Measurements from ENCODE around the gene RELT. TPM values are rescaled to one million over a fixed set of nuclear protein-coding genes. Genes with fewer than 3 reads are reported as not detected.

RELT gene
- total RNA-seq, 1 donor from 2014 or later = 7.8 TPM

GRCh38 chr11:73347067-73347466 is 29.1 kb upstream of the RELT start:
- no peak for DNase-seq

DNA sequence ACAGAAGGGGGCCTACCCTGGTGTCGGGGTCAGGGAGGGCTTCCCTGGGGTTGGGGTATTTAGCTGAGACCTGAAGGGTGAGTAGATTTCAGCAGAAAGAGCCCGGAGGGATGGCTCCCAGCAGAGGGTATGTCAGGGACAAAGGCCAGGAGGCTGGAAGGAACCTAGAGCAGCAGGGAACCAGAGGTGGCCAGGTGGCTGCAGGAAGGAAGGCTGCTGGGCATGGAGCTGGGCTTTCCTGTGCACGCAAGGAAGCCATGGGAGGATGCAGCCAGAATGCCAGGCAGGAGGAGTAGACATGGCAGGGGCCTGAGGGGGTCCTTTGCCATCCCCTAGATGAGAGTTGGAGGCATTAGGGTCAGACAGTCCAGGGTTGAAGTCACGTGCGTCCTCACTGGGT is 27.4 kb upstream of the RELT start:
- DNase-seq = no peak

- no peak for DNase-seq
Observed at GRCh38 chr11:73349633-73350032, 26.6 kb upstream of the RELT start.

GRCh38 chr11:73350908-73351636 is 25.1 kb upstream of the RELT start:
- peak; percentile 81 for DNase-seq

GRCh38 chr11:73353422-73353821 is 22.8 kb upstream of the RELT start:
- no peak for DNase-seq

- DNase-seq = no peak
Observed at GRCh38 chr11:73355109-73355508, 21.1 kb upstream of the RELT start.

- DNase-seq = no peak
Observed at GRCh38 chr11:73356979-73357860, 19.0 kb upstream of the RELT start.

- no peak for DNase-seq
Observed at GRCh38 chr11:73358071-73358470, 18.1 kb upstream of the RELT start.

DNA sequence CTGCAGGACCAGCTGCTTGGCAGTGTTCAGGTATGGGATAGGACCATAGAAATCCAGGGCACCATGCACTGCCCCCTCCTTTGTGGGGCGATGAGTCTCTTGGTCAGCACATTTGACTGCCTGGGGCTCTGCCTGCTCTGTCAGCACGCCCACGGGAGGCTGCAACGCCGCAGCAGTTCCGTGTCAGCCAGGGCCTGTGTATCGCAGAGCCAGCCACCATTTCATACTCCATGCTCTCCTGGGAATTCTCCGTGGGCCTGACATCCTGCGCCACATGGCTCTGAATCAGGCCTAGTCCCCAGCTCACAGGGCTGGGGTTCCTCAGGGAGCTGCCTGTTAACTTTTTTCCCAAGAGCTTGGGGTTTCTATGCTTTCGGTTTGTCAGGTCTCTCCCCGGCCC is 16.9 kb upstream of the RELT start:
- DNase-seq = no peak

DNA sequence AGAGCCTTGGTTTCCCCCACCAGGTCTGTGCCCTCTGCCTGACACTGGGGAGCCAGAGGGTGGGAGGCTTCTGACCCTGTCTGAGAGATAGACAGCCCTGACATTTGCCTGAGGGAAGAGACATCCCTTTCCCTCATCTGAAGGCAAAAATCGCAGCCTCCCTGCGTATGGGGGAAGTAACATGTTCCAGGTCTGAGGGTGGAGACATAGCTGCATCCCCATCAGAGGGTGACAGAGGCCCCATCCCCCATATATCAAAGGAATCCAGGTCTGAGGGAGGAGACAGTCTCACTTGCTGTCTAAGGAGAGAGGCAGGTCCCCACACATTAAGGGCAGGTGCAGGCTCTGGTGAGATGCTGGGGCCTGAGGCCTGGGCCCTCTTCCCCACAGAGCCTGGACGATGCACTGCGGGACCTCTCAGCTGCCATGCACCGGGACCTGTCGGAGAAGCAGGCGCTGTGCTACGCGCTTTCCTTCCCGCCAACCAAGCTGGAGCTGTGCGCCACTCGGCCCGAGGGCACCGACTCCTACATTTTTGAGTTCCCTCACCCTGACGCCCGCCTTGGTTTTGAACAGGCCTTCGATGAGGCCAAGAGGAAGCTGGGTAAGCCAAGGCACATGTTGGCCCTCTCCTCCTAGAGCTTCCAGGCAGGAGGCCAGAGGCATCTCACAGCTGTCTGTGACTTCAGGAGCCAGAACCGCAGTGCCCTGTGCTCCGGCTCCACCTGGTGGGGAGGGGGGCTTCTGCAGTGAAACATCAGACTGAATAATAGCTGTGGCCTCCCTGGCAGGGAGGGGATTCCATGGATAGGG is 16.1 kb upstream of the RELT start:
- DNase-seq = peak; percentile 64

DNA sequence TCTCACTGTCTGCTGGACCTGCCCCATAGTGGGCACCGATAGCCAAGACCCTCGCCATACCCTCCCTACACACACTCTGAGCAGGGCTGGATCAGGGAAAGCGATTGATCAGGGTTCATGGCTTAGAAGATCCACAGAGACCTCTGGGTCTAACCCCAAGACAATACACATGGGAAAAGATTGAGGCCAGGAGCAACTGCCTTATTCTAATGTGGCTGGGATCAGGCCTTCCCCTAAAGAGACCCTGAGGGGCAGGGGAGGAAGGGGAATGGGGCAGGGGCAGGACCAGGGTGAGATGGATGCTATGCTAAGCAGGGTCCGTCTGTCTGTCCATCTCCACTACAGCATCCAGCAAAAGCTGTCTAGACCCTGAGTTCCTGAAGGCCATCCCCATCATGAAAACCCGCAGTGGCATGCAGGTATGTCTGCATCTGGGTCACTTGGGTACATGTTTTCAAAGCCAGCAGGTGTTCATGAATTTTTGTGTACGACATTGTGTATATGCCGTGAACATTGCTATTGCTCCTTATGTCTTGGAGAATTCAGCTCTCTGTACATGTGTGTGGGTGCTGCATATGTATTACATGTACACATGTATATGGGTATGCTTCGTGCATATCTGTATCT is 15.3 kb upstream of the RELT start:
- DNase-seq = no peak

DNA sequence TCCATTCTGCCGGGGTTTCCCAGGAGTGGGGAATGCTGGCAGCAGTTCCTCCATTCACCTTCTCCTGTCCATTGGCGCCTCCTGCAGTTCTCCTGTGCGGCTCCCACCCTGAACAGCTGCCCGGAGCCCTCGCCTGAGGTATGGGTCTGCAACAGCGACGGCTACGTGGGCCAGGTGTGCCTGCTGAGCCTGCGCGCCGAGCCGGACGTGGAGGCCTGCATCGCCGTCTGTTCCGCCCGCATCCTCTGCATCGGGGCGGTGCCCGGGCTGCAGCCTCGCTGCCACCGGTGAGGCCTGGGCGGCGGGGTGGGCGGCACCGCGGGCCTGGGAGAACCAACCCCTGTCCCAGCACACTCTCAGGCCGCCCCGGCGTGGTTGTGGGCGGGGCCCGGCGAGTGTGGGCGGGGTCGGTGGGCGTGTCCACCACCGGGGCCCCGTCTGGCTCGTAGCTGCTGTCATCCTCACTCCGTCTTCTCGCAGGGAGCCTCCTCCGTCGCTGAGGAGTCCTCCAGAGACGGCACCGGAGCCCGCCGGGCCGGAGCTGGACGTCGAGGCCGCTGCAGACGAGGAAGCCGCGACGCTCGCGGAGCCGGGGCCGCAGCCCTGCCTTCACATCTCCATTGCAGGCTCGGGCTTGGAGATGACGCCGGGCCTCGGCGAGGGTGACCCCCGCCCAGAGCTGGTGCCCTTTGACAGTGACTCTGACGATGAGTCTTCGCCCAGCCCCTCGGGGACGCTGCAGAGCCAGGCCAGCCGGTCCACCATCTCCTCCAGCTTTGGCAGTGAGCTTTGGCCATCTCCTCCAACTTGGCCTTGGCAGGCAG is 14.0 kb upstream of the RELT start:
- no peak for DNase-seq

- DNase-seq = no peak
Observed at GRCh38 chr11:73363147-73363546, 13.1 kb upstream of the RELT start.

- no peak for DNase-seq
Observed at GRCh38 chr11:73365352-73366264, 10.6 kb upstream of the RELT start.

GRCh38 chr11:73366265-73366610 is 10.0 kb upstream of the RELT start:
- DNase-seq = no peak

DNA sequence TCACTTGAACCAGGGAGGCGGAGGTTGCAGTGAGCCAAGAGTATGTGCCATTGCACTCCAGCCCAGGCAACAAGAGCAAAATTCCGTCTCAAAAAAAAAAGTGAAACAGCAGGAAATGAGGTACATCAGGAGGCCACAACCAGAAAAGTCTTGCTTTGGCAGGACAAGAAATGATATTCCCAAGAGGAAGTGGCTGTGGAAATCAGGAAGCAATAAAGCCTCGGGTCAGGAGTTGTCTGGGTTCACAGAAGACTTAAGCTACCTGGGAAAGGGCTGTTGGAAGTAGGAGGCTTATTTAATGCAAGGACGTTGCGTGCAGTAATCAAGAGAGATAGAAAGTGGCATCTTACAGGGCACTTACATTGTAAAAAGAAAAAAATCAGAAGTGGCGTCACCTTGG is 9.2 kb upstream of the RELT start:
- DNase-seq = peak; percentile 59

DNA sequence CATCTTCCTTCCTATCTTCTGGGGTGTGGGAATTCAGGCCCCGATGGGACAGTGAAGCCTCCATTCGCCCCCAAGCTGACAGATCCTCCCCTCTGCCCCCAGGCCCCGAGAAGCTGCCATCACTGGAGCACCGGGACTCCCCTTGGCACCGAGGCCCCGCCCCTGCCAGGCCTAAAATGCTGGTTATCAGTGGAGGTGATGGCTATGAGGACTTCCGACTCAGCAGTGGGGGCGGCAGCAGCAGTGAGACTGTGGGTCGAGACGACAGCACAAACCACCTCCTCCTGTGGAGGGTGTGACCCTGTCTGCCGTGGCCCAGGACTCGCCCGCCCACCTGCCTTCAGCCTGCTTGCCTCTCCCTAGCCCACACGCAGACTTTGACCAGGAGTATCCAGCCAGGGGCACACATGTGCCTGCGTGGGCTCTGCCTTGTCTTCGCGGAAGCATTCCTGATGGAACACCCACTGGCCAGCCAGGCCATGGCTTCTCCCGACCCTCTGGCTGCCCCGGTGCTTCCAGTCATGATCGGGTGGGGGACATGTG is 8.6 kb upstream of the RELT start:
- no peak for DNase-seq

DNA sequence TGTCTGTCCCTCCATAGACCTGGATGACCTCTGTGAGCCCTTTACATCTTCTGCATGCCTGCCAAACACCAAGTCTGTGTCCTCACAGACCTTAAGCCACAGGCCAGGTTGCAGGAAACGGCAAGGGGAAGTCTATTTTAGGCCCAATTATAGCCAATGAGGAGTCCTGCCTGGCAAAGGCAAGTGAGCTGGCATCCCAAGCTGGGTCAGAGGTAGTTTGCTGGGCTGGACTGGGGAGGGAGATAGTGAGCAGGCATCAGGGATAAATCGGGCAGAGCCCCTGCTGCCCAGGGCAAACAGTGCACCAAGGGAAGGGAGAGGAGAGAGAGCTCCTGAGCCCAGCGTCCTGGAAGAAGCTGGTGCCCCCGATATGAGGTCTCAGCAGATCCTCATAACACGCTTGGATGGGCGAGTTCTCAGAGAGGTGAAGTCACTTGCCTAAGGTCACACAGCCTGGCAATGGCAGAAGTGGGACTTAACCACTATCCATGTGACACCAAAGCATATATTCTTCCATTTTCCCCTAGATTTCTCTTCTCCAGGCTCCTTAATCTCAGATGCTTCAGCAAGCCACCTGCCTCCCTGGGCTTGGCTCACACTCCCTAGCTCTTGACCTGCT is 3.7 kb upstream of the RELT start:
- DNase-seq = peak; percentile 53

DNA sequence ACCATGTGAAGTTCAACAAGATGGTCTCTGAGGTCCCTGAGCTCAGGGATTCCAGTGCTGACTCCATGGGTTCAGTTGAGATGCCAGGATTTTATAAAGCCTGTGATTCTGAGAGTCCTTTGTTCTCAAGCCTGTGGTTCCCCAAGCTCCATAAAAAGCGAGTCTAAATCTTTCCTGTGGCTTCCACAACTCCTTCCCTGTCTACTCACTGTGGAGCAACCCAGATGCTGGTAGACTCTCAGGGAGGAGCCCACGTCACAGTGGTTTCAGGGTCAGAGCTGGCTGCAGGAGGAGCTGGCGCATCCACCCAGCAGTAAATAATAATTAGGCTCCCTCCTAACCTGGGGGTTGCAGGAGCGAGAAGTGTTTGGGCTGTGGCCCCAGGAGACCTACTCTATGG is 2.0 kb upstream of the RELT start:
- DNase-seq = no peak

DNA sequence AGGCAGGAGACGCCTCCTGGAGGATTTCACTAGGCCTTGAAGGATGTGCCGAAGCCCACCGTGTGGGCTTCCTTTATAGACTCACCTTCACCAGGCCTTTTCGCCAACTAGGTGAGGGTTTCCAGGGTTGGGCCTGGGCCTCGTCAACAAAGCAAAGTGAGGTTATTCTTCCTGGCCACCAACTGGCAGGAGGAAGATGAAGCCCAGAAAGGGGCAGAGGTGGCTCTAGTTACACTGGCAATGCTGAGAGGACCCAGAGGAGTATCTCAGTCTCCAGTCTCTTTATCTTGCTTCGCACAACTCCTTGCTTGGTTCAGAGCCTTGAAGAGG is 404 bp upstream of the RELT start:
- DNase-seq = no peak
